Body of pancreas (tissue), 4 donors: ENCODE results near the gene ASXL3. TPM values are rescaled to one million over a fixed set of nuclear protein-coding genes. Genes with fewer than 3 reads are reported as not detected.
A peak's percentile ranks its signal among the peaks of the same experiment; 100 is the strongest.

Source experiments
- ATAC-seq: fragments of 150-250 bp; one replicate; pipeline ENCODE4 v1.9.1; 2016
- DNase-seq, 4 donors: peaks; one replicate each; pipeline ENCODE4 v3.0.0-alpha.2; 2019
- H3K27ac ChIP-seq, 4 donors: fragments of 200-600 bp; sonication (generic); 1 replicate in 3 of 4; 2 replicates in 1 of 4; pipeline versions ENCODE4 v1.5.1 to v1.6.1; 2016 to 2019; ENCODE audit warnings: mild to moderate bottlenecking in 1 of 4, mixed read lengths in 1 of 4, moderate library complexity in 1 of 4
- H3K27me3 ChIP-seq, 2 donors: fragments of 200-600 bp; sonication (generic); one replicate each; pipeline ENCODE4 v1.6.0; 2016; ENCODE audit warnings: mild to moderate bottlenecking in 1 of 2
- H3K36me3 ChIP-seq, 2 donors: fragments of 200-600 bp; sonication (generic); replicated peaks in 1 of 2; 2 replicates each; pipeline ENCODE4 v1.5.1; 2016; ENCODE audit warnings: low read depth in 2 of 2; ENCODE audit not compliant: insufficient read depth in 1 of 2
- H3K4me1 ChIP-seq: fragments of 200-600 bp; sonication (generic); one replicate; pipeline ENCODE4 v1.6.0; 2016
- H3K4me3 ChIP-seq, 2 donors: fragments of 200-600 bp; sonication (generic); 1 replicate in 1 of 2; 2 replicates in 1 of 2; pipeline ENCODE4 v1.5.1; 2016 to 2019
- H3K9me3 ChIP-seq, 3 donors: fragments of 200-600 bp; sonication (generic); 1 replicate in 2 of 3; 2 replicates in 1 of 3; pipeline ENCODE4 v1.5.1; 2016
- CTCF ChIP-seq, 7 experiments: fragments of 450-650 bp in 4 of 7; fragments of 200-600 bp in 3 of 7; sonication (generic) in 3 of 7; IDR thresholded peaks; one replicate each; pipeline ENCODE4 v1.5.1; 2016 to 2019; ENCODE audit warnings: antibody characterized with exemption in 7 of 7
- POLR2A ChIP-seq, 3 donors: fragments of 450-650 bp; IDR thresholded peaks; one replicate each; pipeline ENCODE4 v1.6.1; 2016; ENCODE audit warnings: antibody characterized with exemption in 3 of 3, mild to moderate bottlenecking in 2 of 3
- intact Hi-C: fragments of 100-400 bp; cut with DNase I; formaldehyde crosslinking; loops from one replicate; pipeline ENCODE4 v1.15.1; 2023
- total RNA-seq, 2 donors: library from RNA; depleted of rRNA; stranded (reverse); fragments of >200 nt; gene quantifications; one replicate each; pipeline ENCODE4 v1.1.0, GENCODE V29; 2016

The ASXL3 gene
- total RNA-seq, 2 donors from 2014 or later = 1.3 to 3.6 TPM

GRCh38 chr18:33761363-33761762, 183.3 kb downstream of the ASXL3 start:
- Histone ChIP-seq H3K9me3 (no peaks in the 10 kb centered on the region), H3K36me3 (no peaks in the 10 kb centered on the region), H3K4me3 (no peak overlapping the region), H3K27ac (no peak overlapping the region), H3K4me1 (peaks cover 3% of the 10 kb centered on the region), H3K27me3 (no peaks in the 10 kb centered on the region)
- peak in 2 of 4 donors; percentile 32 to 48 for DNase-seq
- TF ChIP-seq CTCF (IDR thresholded peaks at IDR 0.05) (peak in 5 of 7 experiments; percentile 12 to 25 (median 16)), POLR2A (IDR thresholded peaks at IDR 0.05) (no peak)
- no peak for ATAC-seq
- intact Hi-C loops = no loop called here

GRCh38 chr18:33781429-33781828, 203.4 kb downstream of the ASXL3 start:
- no peaks in the 10 kb centered on the region for H3K27me3 ChIP-seq
- intact Hi-C loops = no loop called here
- ATAC-seq = no peak
- H3K27ac ChIP-seq = no peak overlapping the region
- TF ChIP-seq POLR2A (IDR thresholded peaks at IDR 0.05) = no peak
- no peak for TF ChIP-seq CTCF (IDR thresholded peaks at IDR 0.05)
- no peak for DNase-seq
- H3K36me3 ChIP-seq = no peaks in the 10 kb centered on the region
- no peak overlapping the region for H3K4me3 ChIP-seq
- no peaks in the 10 kb centered on the region for H3K4me1 ChIP-seq
- H3K9me3 ChIP-seq = no peaks in the 10 kb centered on the region

Other genes starting within 250 kb of the ASXL3 start
- 1 to 10 TPM in 1 of 2 donors, under 1 TPM in 1; 0.33 to 9.9 TPM for gene CCDC178, start 137.5 kb upstream of the ASXL3 start, total RNA-seq